Smooth muscle cell (in vitro differentiated cells): ENCODE results near the gene TAS2R60. TPM values are rescaled to one million over a fixed set of nuclear protein-coding genes. Genes with fewer than 3 reads are reported as not detected.

Experiments
- DNase-seq: peaks from one replicate; lab custom pipeline; 2025; ENCODE audit not compliant: unreplicated experiment; lab: John Stamatoyannopoulos, UW
- H2AFZ ChIP-seq: fragments of 200-600 bp; sonication (generic); 2 replicates; pipeline ENCODE4 v1.6.0; 2016; ENCODE audit warnings: antibody characterized with exemption, low read depth, mild to moderate bottlenecking
- H3F3A ChIP-seq: fragments of 200-600 bp; sonication (generic); 2 replicates; pipeline ENCODE4 v1.6.0; 2017; ENCODE audit warnings: antibody characterized with exemption, low read depth
- H3K27ac ChIP-seq: fragments of 200-600 bp; sonication (generic); 2 replicates; pipeline ENCODE4 v1.5.1; 2016; ENCODE audit warnings: low read depth, mild to moderate bottlenecking
- H3K27me3 ChIP-seq: fragments of 200-600 bp; sonication (generic); 2 replicates; pipeline ENCODE4 v1.6.1; 2016; ENCODE audit warnings: low read depth, mild to moderate bottlenecking
- H3K36me3 ChIP-seq: fragments of 200-600 bp; sonication (generic); 2 replicates; pipeline ENCODE4 v1.5.1; 2016; ENCODE audit warnings: low read depth
- H3K4me1 ChIP-seq: fragments of 200-600 bp; sonication (generic); 2 replicates; pipeline ENCODE4 v1.5.1; 2016; ENCODE audit warnings: low read depth
- H3K4me2 ChIP-seq: fragments of 200-600 bp; sonication (generic); 2 replicates; pipeline ENCODE4 v1.6.0; 2016; ENCODE audit warnings: mild to moderate bottlenecking
- H3K4me3 ChIP-seq: fragments of 200-600 bp; sonication (generic); 2 replicates; pipeline ENCODE4 v1.5.1; 2016; ENCODE audit warnings: mild to moderate bottlenecking
- H3K79me2 ChIP-seq: fragments of 200-600 bp; sonication (generic); 2 replicates; pipeline ENCODE4 v1.6.0; 2016; ENCODE audit warnings: low read depth, mild to moderate bottlenecking
- H3K9ac ChIP-seq: fragments of 200-600 bp; sonication (generic); 2 replicates; pipeline ENCODE4 v1.6.0; 2016; ENCODE audit warnings: low read depth
- H3K9me3 ChIP-seq: fragments of 200-600 bp; sonication (generic); replicated peaks from 2 replicates; pipeline ENCODE4 v1.5.1; 2016; ENCODE audit warnings: low read depth
- H4K20me1 ChIP-seq: fragments of 200-600 bp; sonication (generic); 2 replicates; pipeline ENCODE4 v1.6.0; 2016; ENCODE audit warnings: low read depth
- CTCF ChIP-seq: fragments of 200-600 bp; sonication (generic); IDR thresholded peaks from 2 replicates; pipeline ENCODE4 v1.5.1; 2017; ENCODE audit warnings: borderline replicate concordance, mild to moderate bottlenecking, antibody characterized with exemption; ENCODE audit not compliant: insufficient read depth, poor library complexity, severe bottlenecking
- WGBS: methylation state at CpG from one replicate; pipeline ENCODE4 v1.1.7; 2016; ENCODE audit warnings: low lambda C conversion rate; 5-methylcytosine and 5-hydroxymethylcytosine counted together
- polyA plus RNA-seq: library from polyadenylated mRNA; unstranded; fragments of >200 nt; fragmentation: Nextera tagmentation; extraction: Ambion mirVana; gene quantifications from 2 replicates; pipeline ENCODE4 v1.2.1, GENCODE V29; 2016
- total RNA-seq: library from RNA; depleted of rRNA; stranded (reverse); fragments of >200 nt; gene quantifications from 2 replicates; pipeline ENCODE4 v1.2.3, GENCODE V29; 2014

TAS2R60 gene
- total and polyA plus RNA-seq, 2 experiments from 2014 or later, result not detected

DNA sequence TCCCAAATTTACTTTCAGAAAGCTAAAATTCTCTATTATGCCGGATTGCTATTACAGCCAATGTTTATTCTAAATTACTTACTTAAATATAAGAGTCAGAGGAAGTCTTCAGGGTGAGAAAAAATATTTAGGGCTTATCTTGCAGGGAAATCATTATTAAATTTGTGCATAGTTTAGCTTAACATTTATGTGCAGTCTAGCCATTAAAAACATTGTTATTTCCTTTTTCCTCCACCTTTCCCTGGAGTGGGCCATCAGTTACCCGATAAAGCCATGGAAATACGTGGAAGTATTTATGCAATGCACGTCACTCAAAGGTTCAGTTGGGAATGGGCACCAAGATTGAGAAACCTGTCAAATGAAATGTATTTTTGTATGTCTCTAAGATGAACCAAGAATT is 9.5 kb upstream of the TAS2R60 start:
- Histone ChIP-seq H3K4me2 (no peak overlapping the region), H3K4me1 (no peaks in the 10 kb centered on the region), H3K4me3 (no peak overlapping the region), H3K9ac (no peak overlapping the region), H2AFZ (no peak overlapping the region), H3K36me3 (no peaks in the 10 kb centered on the region), H3K27me3 (no peaks in the 10 kb centered on the region), H3K79me2 (no peaks in the 10 kb centered on the region), H3K27ac (no peak overlapping the region), H3K9me3 (no peaks in the 10 kb centered on the region), H3F3A (no peaks in the 10 kb centered on the region), H4K20me1 (no peaks in the 10 kb centered on the region)
- 94% methylated on average over 4 of the region's 4 CpGs for WGBS
- TF ChIP-seq CTCF, result no peak
- DNase-seq, result no peak

DNA sequence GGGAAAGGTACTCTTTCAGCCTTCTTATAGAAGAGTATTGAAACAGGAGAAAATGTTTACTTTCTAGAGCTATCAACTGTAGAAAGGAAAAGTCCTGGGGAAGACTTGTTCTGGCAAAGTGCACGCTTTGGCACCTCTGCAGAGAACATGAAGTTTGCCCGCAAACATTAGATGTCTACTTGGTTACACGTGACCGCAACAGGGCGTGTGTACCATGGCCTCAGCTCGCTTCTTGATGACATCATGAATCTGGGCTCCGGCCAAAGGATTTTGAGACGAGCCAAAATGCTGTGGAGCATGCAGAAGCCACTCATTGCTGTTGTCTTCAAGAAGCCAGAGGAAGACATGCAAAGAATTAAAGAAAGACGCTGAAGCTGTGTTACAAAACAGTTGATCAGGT is 8.6 kb upstream of the TAS2R60 start:
- Histone ChIP-seq H3K9me3 (no peaks in the 10 kb centered on the region), H2AFZ (no peak overlapping the region), H3K36me3 (no peaks in the 10 kb centered on the region), H3K9ac (no peak overlapping the region), H3K79me2 (no peaks in the 10 kb centered on the region), H3K27ac (no peak overlapping the region), H3K4me3 (no peak overlapping the region), H3K4me1 (no peaks in the 10 kb centered on the region), H3K4me2 (no peak overlapping the region), H4K20me1 (no peaks in the 10 kb centered on the region), H3K27me3 (no peaks in the 10 kb centered on the region), H3F3A (no peaks in the 10 kb centered on the region)
- no peak for DNase-seq
- TF ChIP-seq CTCF, result no peak
- WGBS, result 96% methylated on average over 9 of the region's 9 CpGs

- Histone ChIP-seq H3K79me2 (no peaks in the 10 kb centered on the region), H3K36me3 (no peaks in the 10 kb centered on the region), H3K9ac (no peak overlapping the region), H3F3A (no peaks in the 10 kb centered on the region), H2AFZ (no peak overlapping the region), H3K9me3 (no peaks in the 10 kb centered on the region), H4K20me1 (no peaks in the 10 kb centered on the region), H3K27ac (no peak overlapping the region), H3K4me2 (no peak overlapping the region), H3K4me1 (no peaks in the 10 kb centered on the region), H3K27me3 (no peaks in the 10 kb centered on the region), H3K4me3 (no peak overlapping the region)
- no peak for TF ChIP-seq CTCF
- DNase-seq, result no peak
- 81% methylated on average over 2 of the region's 2 CpGs for WGBS
Measured at GRCh38 chr7:143435266-143435665, 8.0 kb upstream of the TAS2R60 start.

DNA sequence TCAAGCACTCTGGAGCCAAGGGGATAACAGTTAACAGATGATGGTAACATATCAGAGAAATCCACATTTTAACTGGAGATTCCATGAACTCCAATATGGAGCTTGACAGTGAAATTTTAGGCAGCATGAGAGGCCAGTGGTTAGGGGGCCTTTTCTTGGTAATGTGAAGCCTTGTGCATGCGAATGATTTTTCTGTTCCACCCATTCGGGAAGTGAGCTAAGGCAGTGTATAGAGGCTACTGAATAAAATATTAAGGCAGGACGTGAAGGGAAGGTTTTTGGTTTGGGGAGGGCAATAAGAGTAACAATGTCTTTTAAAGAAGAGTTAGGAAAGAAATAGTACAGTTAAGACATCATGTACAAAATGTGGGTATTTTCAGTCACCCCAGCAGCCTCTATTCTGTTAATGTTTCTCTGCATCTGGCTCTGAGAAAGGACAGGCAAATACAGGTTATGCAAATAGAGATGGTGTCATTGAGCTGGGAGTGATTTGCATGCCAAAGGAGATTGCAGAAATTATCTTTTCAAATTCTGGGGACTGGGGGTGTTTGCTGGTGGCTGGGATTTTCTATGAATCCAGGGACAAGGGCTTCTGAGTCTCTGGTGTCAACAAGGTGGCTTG is 6.8 kb upstream of the TAS2R60 start:
- H3K9ac ChIP-seq, result no peak overlapping the region
- H4K20me1 ChIP-seq, result no peaks in the 10 kb centered on the region
- H3F3A ChIP-seq, result no peaks in the 10 kb centered on the region
- no peaks in the 10 kb centered on the region for H3K27me3 ChIP-seq
- no peak for DNase-seq
- 86% methylated on average over 3 of the region's 3 CpGs for WGBS
- no peak overlapping the region for H2AFZ ChIP-seq
- TF ChIP-seq CTCF, result no peak
- no peak overlapping the region for H3K4me2 ChIP-seq
- no peaks in the 10 kb centered on the region for H3K4me1 ChIP-seq
- H3K4me3 ChIP-seq, result no peak overlapping the region
- H3K36me3 ChIP-seq, result no peaks in the 10 kb centered on the region
- no peak overlapping the region for H3K27ac ChIP-seq
- no peaks in the 10 kb centered on the region for H3K9me3 ChIP-seq
- H3K79me2 ChIP-seq, result no peaks in the 10 kb centered on the region
